Gastrocnemius medialis (tissue), 4 donors: ENCODE results near the gene AGPS.

Source experiments
- CTCF ChIP-seq, 5 experiments: fragments of 450-650 bp in 3 of 5; fragments of 200-600 bp in 2 of 5; sonication (generic) in 2 of 5; IDR thresholded peaks in 4 of 5; conservative IDR thresholded peaks in 1 of 5; 1 replicate in 4 of 5; 2 replicates in 1 of 5; pipeline ENCODE4 v1.5.1; 2016 to 2019; ENCODE audit warnings: antibody characterized with exemption in 5 of 5, mild to moderate bottlenecking in 3 of 5, moderate library complexity in 3 of 5
- POLR2A ChIP-seq, 2 donors: fragments of 450-650 bp; IDR thresholded peaks; one replicate each; pipeline ENCODE4 v1.6.1; 2017; ENCODE audit warnings: antibody characterized with exemption in 2 of 2, mild to moderate bottlenecking in 2 of 2, moderate library complexity in 2 of 2

GRCh38 chr2:177543007-177543760 lies 150.6 kb downstream of the AGPS start:
- TF ChIP-seq CTCF (IDR thresholded peaks at IDR 0.05 in 4 of 5, conservative IDR thresholded peaks at IDR 0.05 in 1 of 5) (no peak), POLR2A (IDR thresholded peaks at IDR 0.05) (no peak)
